Transverse colon (tissue), 4 donors: ENCODE data around the gene ABHD16A. TPM values are rescaled to one million over a fixed set of nuclear protein-coding genes. Genes with fewer than 3 reads are reported as not detected.

ENCODE experiments used
- DNase-seq: peaks from one replicate; pipeline ENCODE4 v3.0.0-alpha.2; 2019
- H3K27ac ChIP-seq, 4 donors: fragments of 200-600 bp; sonication (generic); 2 replicates each; pipeline ENCODE4 v1.5.1; 2016 to 2018; ENCODE audit warnings: inconsistent platforms in 4 of 4
- H3K27me3 ChIP-seq: fragments of 200-600 bp; sonication (generic); 2 replicates; pipeline ENCODE4 v1.5.1; 2017; ENCODE audit warnings: inconsistent platforms
- H3K36me3 ChIP-seq, 4 donors: fragments of 200-600 bp; sonication (generic); 2 replicates each; pipeline ENCODE4 v1.5.1; 2017 to 2019; ENCODE audit warnings: inconsistent platforms in 4 of 4
- H3K4me1 ChIP-seq, 4 donors: fragments of 200-600 bp; sonication (generic); 2 replicates each; pipeline ENCODE4 v1.5.1; 2017 to 2020; ENCODE audit warnings: inconsistent platforms in 4 of 4
- H3K4me3 ChIP-seq, 4 donors: fragments of 200-600 bp; sonication (generic); 1 replicate in 1 of 4; 2 replicates in 3 of 4; pipeline versions ENCODE4 v1.5.1 to v1.6.1; 2017 to 2019; ENCODE audit warnings: inconsistent platforms in 4 of 4
- H3K9me3 ChIP-seq, 2 donors: fragments of 200-600 bp; sonication (generic); 2 replicates each; pipeline ENCODE4 v1.5.1; 2017 to 2019; ENCODE audit warnings: inconsistent platforms in 2 of 2
- CTCF ChIP-seq, 5 experiments: fragments of 200-600 bp in 3 of 5; fragments of 450-650 bp in 2 of 5; sonication (generic) in 3 of 5; IDR thresholded peaks; 1 replicate in 2 of 5; 2 replicates in 3 of 5; pipeline ENCODE4 v1.5.1; 2016 to 2017; ENCODE audit warnings: antibody characterized with exemption in 5 of 5, inconsistent platforms in 3 of 5, mild to moderate bottlenecking in 2 of 5, moderate library complexity in 1 of 5
- EP300 ChIP-seq: sonication (generic); formaldehyde crosslinking; IDR thresholded peaks from one replicate; pipeline ENCODE4 v1.6.1; 2017; ENCODE audit warnings: antibody characterized with exemption, low read depth
- POLR2A ChIP-seq: fragments of 450-650 bp; IDR thresholded peaks from one replicate; pipeline ENCODE4 v1.6.1; 2016; ENCODE audit warnings: antibody characterized with exemption, mild to moderate bottlenecking, moderate library complexity
- POLR2AphosphoS5 ChIP-seq, 3 donors: sonication (generic); formaldehyde crosslinking; IDR thresholded peaks; one replicate each; pipeline ENCODE4 v1.6.1; 2016; ENCODE audit warnings: antibody characterized with exemption in 3 of 3
- WGBS, 2 donors: methylation state at CpG; one replicate each; pipeline ENCODE4 v1.1.5; 2018; ENCODE audit warnings: low coverage in 1 of 2; 5-methylcytosine and 5-hydroxymethylcytosine counted together
- in situ Hi-C, 4 donors: fragments of 200-750 bp; cut with MboI; loops; one replicate each; pipeline versions ENCODE4 v1.15.0 to v1.15.1; 2017; ENCODE audit warnings: low sequenced_read_pairs in 3 of 4, low pct_ligation_motif_present in 1 of 4, low pct_unique_long_range_greater_than_20kb in 1 of 4
- intact Hi-C: fragments of 100-400 bp; cut with DNase I; formaldehyde crosslinking; loops from one replicate; pipeline ENCODE4 v1.15.1; 2023; ENCODE audit warnings: low total_unique reads
- total RNA-seq, 4 donors: library from RNA; depleted of rRNA; stranded (reverse); fragments of >200 nt; gene quantifications; one replicate each; pipeline ENCODE4 v1.1.0, GENCODE V29; 2016

ABHD16A gene
- total RNA-seq, 4 donors from 2014 or later = 45.4 to 72.8 (median 67.4) TPM

- peak; percentile 84 for DNase-seq
- no peaks in the 10 kb centered on the region for H3K9me3 ChIP-seq
- 1% methylated on average over 18 of the region's 18 CpGs; no CpG with 5 or more reads in 1 of the 2 donors for WGBS, 2 donors
- TF ChIP-seq CTCF (IDR thresholded peaks at IDR 0.05) (no peak), POLR2A (peak; percentile 81), POLR2AphosphoS5 (IDR thresholded peaks at IDR 0.05) (peak; percentile 66 to 81 (median 67))
- peaks cover 0 to 28% (median 13%) of the 10 kb centered on the region in 4 donors for H3K36me3 ChIP-seq
- no peaks in the 10 kb centered on the region for H3K27me3 ChIP-seq
- peak overlapping the region; percentile 96 to 99 (median 98) for H3K27ac ChIP-seq
- in situ Hi-C loops = loop anchor here in 1 of 4 donors (10.0 kb wide), 1 partner anchor 90 kb away; the partner anchor contains the start of gene HSPA1B
- H3K4me3 ChIP-seq = peak overlapping the region; percentile 56 to 91 (median 75)
- intact Hi-C loops = no loop called here
- peaks cover 23 to 65% (median 52%) of the 10 kb centered on the region in 4 donors for H3K4me1 ChIP-seq
Observed at GRCh38 chr6:31734821-31735406, 31.8 kb upstream of the ABHD16A start.

DNA sequence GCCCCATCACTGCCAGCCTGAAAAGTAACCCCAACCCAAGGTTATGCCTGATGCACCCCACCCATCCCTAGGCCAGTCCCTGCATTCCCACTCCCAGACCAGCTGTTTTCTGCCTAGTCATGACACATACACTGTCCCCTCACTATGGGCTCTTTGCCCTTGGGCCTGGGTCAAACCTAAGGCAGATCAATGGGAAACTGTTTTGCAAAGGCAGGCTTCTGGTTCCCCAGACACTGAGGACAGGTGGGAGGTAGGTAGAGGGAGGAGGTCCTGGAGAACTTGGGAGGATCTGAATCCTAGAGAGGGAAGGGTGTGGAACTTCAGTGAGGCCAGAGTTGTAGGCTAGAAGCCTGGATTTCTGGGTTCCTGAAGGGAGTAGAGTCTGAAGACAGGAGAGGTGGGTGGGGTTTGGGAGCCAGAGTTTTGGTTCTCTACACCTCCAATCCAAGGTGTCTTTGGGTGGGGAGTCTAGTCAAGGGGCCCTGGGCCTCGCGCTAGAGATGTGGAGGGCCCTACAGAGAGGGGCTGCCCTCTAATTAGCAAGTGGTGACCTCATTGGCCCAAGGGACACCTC lies 31.2 kb upstream of the ABHD16A start:
- intact Hi-C loops = no loop called here
- H3K4me3 ChIP-seq = peak overlapping the region; percentile 56 to 91 (median 75)
- TF ChIP-seq EP300 = no peak
- in situ Hi-C loops = loop anchor here in 1 of 4 donors (10.0 kb wide), 1 partner anchor 90 kb away; the partner anchor contains the start of gene HSPA1B
- H3K4me1 ChIP-seq = peaks cover 22 to 64% (median 50%) of the 10 kb centered on the region in 4 donors
- WGBS, 2 donors = 22% methylated on average over 2 of the region's 2 CpGs; no CpG with 5 or more reads in 1 of the 2 donors
- H3K9me3 ChIP-seq = no peaks in the 10 kb centered on the region
- no peak for DNase-seq
- peaks cover 0 to 28% (median 13%) of the 10 kb centered on the region in 4 donors for H3K36me3 ChIP-seq
- H3K27ac ChIP-seq = peak overlapping the region; percentile 96 to 99 (median 98)
- H3K27me3 ChIP-seq = no peaks in the 10 kb centered on the region

GRCh38 chr6:31733734-31734133 lies 30.6 kb upstream of the ABHD16A start:
- intact Hi-C loops (no loop called here), in situ Hi-C loops (loop anchor here in 1 of 4 donors (10.0 kb wide), 1 partner anchor 91 kb away; the partner anchor contains the start of gene HSPA1B)
- H3K4me1 ChIP-seq = peaks cover 20 to 64% (median 50%) of the 10 kb centered on the region in 4 donors
- no peaks in the 10 kb centered on the region for H3K9me3 ChIP-seq
- peak overlapping the region; percentile 96 to 99 (median 98) for H3K27ac ChIP-seq
- peak overlapping the region in 1 of 4 donors; percentile 77 for H3K4me3 ChIP-seq
- H3K36me3 ChIP-seq = peaks cover 0 to 28% (median 13%) of the 10 kb centered on the region in 4 donors
- no peak for DNase-seq
- 81 to 83% methylated on average over 3 to 4 of the region's 4 CpGs for WGBS, 2 donors
- no peaks in the 10 kb centered on the region for H3K27me3 ChIP-seq
- TF ChIP-seq CTCF (IDR thresholded peaks at IDR 0.05) (no peak), EP300 (no peak), POLR2AphosphoS5 (IDR thresholded peaks at IDR 0.05) (no peak), POLR2A (no peak)

DNA sequence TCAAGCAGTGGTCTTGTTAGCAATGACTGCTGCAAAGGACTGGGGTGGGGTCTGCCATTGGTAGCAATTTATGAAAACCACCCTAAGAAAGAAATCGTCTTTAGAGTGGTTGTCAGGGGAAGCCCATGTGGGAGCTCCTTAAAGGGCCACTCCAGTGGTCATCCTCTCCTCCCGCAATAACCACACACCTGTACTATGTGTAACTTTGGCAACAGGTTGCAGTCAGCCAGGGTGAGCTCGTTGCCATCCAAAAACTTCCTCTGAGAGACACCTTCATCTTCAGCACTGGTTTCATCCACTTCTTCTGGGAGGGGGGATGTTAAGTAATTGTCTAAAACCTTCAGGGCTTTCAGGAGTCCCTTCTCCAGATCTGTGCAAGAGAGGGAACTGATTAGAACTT lies 28.9 kb upstream of the ABHD16A start:
- WGBS, 2 donors = 42% methylated on average over 3 of the region's 3 CpGs; no CpG with 5 or more reads in 1 of the 2 donors
- H3K27me3 ChIP-seq = no peaks in the 10 kb centered on the region
- peaks cover 0 to 28% (median 13%) of the 10 kb centered on the region in 4 donors for H3K36me3 ChIP-seq
- intact Hi-C loops = no loop called here
- no peaks in the 10 kb centered on the region for H3K9me3 ChIP-seq
- TF ChIP-seq POLR2AphosphoS5 (IDR thresholded peaks at IDR 0.05) (no peak), CTCF (IDR thresholded peaks at IDR 0.05) (no peak), POLR2A (no peak), EP300 (no peak)
- DNase-seq = no peak
- peak overlapping the region; percentile 9 to 98 (median 52) for H3K27ac ChIP-seq
- no peak overlapping the region for H3K4me3 ChIP-seq
- H3K4me1 ChIP-seq = peaks cover 27 to 64% (median 50%) of the 10 kb centered on the region in 4 donors
- in situ Hi-C loops = loop anchor here in 1 of 4 donors (10.0 kb wide), 1 partner anchor 93 kb away; the partner anchor contains the start of gene HSPA1B
